ENCODE results near the gene GABRD. TPM values are rescaled to one million over a fixed set of nuclear protein-coding genes. Genes with fewer than 3 reads are reported as not detected.
A peak's percentile ranks its signal among the peaks of the same experiment; 100 is the strongest.

The GABRD gene
- total and polyA plus RNA-seq, 2 of the 13 experiments (the other 11 are each of a cell fraction or from before 2014, with no cell fraction given) = not detected

- TF ChIP-seq MAZ (IDR thresholded peaks at IDR 0.05; ENCODE audit: borderline replicate concordance, low read depth, low read length) (no peak), MAZ (CRISPR knock-in tag; IDR thresholded peaks at IDR 0.05; ENCODE audit: low read depth) (0 out of 2 replicates have a peak, but pooled peaks have one; percentile 44), BORCS8-MEF2B (CRISPR knock-in tag; IDR thresholded peaks at IDR 0.05) (0 out of 2 replicates have a peak, but pooled peaks have one; percentile 23), SKI (IDR thresholded peaks at IDR 0.05; ENCODE audit: partially characterized antibody) (peak; percentile 12), ZNF567 (CRISPR knock-in tag; IDR thresholded peaks at IDR 0.05; ENCODE audit: borderline replicate concordance) (0 out of 2 replicates have a peak, but pooled peaks have one; percentile 19), ZNF580 (CRISPR knock-in tag; IDR thresholded peaks at IDR 0.05; ENCODE audit: borderline replicate concordance, low read depth) (peak; percentile 67; the same call in 1 of the 2 replicates), ZKSCAN8 (CRISPR knock-in tag; IDR thresholded peaks at IDR 0.05; ENCODE audit: borderline replicate concordance) (peak; percentile 47), ZMAT3 (CRISPR knock-in tag; conservative IDR thresholded peaks at IDR 0.05) (0 out of 2 replicates have a peak, but pooled peaks have one; percentile 14), MIXL1 (CRISPR knock-in tag; IDR thresholded peaks at IDR 0.05) (0 out of 2 replicates have a peak, but pooled peaks have one; percentile 25), CHD4 (IDR thresholded peaks at IDR 0.05; ENCODE audit: borderline replicate concordance, low read length) (no peak), KMT2B (CRISPR knock-in tag; IDR thresholded peaks at IDR 0.05) (0 out of 2 replicates have a peak, but pooled peaks have one; percentile 32), THAP9 (CRISPR knock-in tag; IDR thresholded peaks at IDR 0.05; ENCODE audit: borderline replicate concordance) (no peak), RAD21 (CRISPR knock-in tag; IDR thresholded peaks at IDR 0.05) (peak; percentile 85), SALL2 (CRISPR knock-in tag; IDR thresholded peaks at IDR 0.05) (0 out of 2 replicates have a peak, but pooled peaks have one; percentile 18), ZNF547 (CRISPR knock-in tag; IDR thresholded peaks at IDR 0.05) (0 out of 2 replicates have a peak, but pooled peaks have one; percentile 1), TAF15 (IDR thresholded peaks at IDR 0.05; ENCODE audit: low read depth, low read length, poor library complexity, severe bottlenecking) (no peak), ZNF431 (CRISPR knock-in tag; IDR thresholded peaks at IDR 0.05; ENCODE audit: borderline replicate concordance, low read depth) (0 out of 2 replicates have a peak, but pooled peaks have one; percentile 49), ZNF143 (CRISPR knock-in tag; IDR thresholded peaks at IDR 0.05) (peak; percentile 61), MLLT10 (CRISPR knock-in tag; IDR thresholded peaks at IDR 0.05) (no peak), PLSCR1 (CRISPR knock-in tag; IDR thresholded peaks at IDR 0.05; ENCODE audit: borderline replicate concordance) (no peak), ZNF574 (CRISPR knock-in tag; IDR thresholded peaks at IDR 0.05) (0 out of 2 replicates have a peak, but pooled peaks have one; percentile 52), FOXP1 (IDR thresholded peaks at IDR 0.05) (no peak), FOXP1 (CRISPR knock-in tag; IDR thresholded peaks at IDR 0.05) (no peak), ZSCAN21 (CRISPR knock-in tag; IDR thresholded peaks at IDR 0.05; ENCODE audit: borderline replicate concordance) (peak; percentile 18; the same call in 1 of the 2 replicates)
Observed at GRCh38 chr1:2046174-2046917, 27.2 kb downstream of the GABRD start (continued).

Measured in HepG2 (cell line).